ENCODE measurements around the gene ZBTB39. TPM values are rescaled to one million over a fixed set of nuclear protein-coding genes. Genes with fewer than 3 reads are reported as not detected.

The ZBTB39 gene
- total RNA-seq, 3 donors from 2014 or later (not counting 1 experiment from before 2014, with no cell fraction given), result 9.5 to 17.6 (median 12.5) TPM

GRCh38 chr12:56954958-56955355, 51.4 kb downstream of the ZBTB39 start:
- peaks cover 0 to 8% of the 10 kb centered on the region in 2 donors for H3K27me3 Mint-ChIP-seq (ENCODE audit: low read depth in 2 of 2)
- no peaks in the 10 kb centered on the region for H3K36me3 ChIP-seq (ENCODE audit: control insufficient read depth, insufficient read depth, low read length)
- 84% methylated on average over 6 of the region's 6 CpGs for WGBS (ENCODE audit: insufficient coverage)
- no peak overlapping the region for H3K4me3 ChIP-seq (ENCODE audit: low read length)
- no peak for DNase-seq
- H3K36me3 Mint-ChIP-seq, result no peaks in the 10 kb centered on the region
- no peaks in the 10 kb centered on the region for H3K4me1 ChIP-seq (ENCODE audit: control insufficient read depth, insufficient read depth, low read length)
- no peak for ATAC-seq
- no peak overlapping the region for H3K4me3 Mint-ChIP-seq
- H3K4me1 Mint-ChIP-seq, result no peaks in the 10 kb centered on the region
- no peaks in the 10 kb centered on the region for H3K27me3 ChIP-seq (ENCODE audit: control insufficient read depth, insufficient read depth, low read length)
- no peak overlapping the region for H3K27ac ChIP-seq (ENCODE audit: low read length)
- H3K9me3 ChIP-seq (ENCODE audit: control insufficient read depth, insufficient read depth, low read length), result peaks cover 7% of the 10 kb centered on the region
- no peak for TF ChIP-seq CTCF (IDR thresholded peaks at IDR 0.05)
- intact Hi-C loops (cut with micrococcal nuclease), result no loop called here
- no peak overlapping the region for H3K27ac Mint-ChIP-seq
- H3K9me3 Mint-ChIP-seq, result no peaks in the 10 kb centered on the region

- WGBS (ENCODE audit: insufficient coverage), result 92% methylated on average over 6 of the region's 6 CpGs
- peaks cover 7% of the 10 kb centered on the region for H3K9me3 ChIP-seq (ENCODE audit: control insufficient read depth, insufficient read depth, low read length)
- DNase-seq, result no peak
- no peaks in the 10 kb centered on the region for H3K4me1 ChIP-seq (ENCODE audit: control insufficient read depth, insufficient read depth, low read length)
- H3K36me3 Mint-ChIP-seq, result no peaks in the 10 kb centered on the region
- H3K27ac ChIP-seq (ENCODE audit: low read length), result no peak overlapping the region
- intact Hi-C loops (cut with micrococcal nuclease), result no loop called here
- H3K27me3 Mint-ChIP-seq (ENCODE audit: low read depth in 2 of 2), result peaks cover 0 to 6% of the 10 kb centered on the region in 2 donors
- no peak for TF ChIP-seq CTCF (IDR thresholded peaks at IDR 0.05)
- no peaks in the 10 kb centered on the region for H3K4me1 Mint-ChIP-seq
- no peak overlapping the region for H3K4me3 ChIP-seq (ENCODE audit: low read length)
- H3K36me3 ChIP-seq (ENCODE audit: control insufficient read depth, insufficient read depth, low read length), result no peaks in the 10 kb centered on the region
- no peak for ATAC-seq
- H3K9me3 Mint-ChIP-seq, result no peaks in the 10 kb centered on the region
- H3K27ac Mint-ChIP-seq, result no peak overlapping the region
- no peak overlapping the region for H3K4me3 Mint-ChIP-seq
- H3K27me3 ChIP-seq (ENCODE audit: control insufficient read depth, insufficient read depth, low read length), result no peaks in the 10 kb centered on the region
Measured at GRCh38 chr12:56954057-56954957, 52.0 kb downstream of the ZBTB39 start.

- no peak overlapping the region for H3K4me3 Mint-ChIP-seq
- H3K4me1 ChIP-seq (ENCODE audit: control insufficient read depth, insufficient read depth, low read length), result no peaks in the 10 kb centered on the region
- H3K36me3 Mint-ChIP-seq, result no peaks in the 10 kb centered on the region
- no peak for DNase-seq
- H3K36me3 ChIP-seq (ENCODE audit: control insufficient read depth, insufficient read depth, low read length), result no peaks in the 10 kb centered on the region
- H3K27me3 Mint-ChIP-seq (ENCODE audit: low read depth in 2 of 2), result peaks cover 0 to 5% of the 10 kb centered on the region in 2 donors
- H3K4me1 Mint-ChIP-seq, result no peaks in the 10 kb centered on the region
- WGBS (ENCODE audit: insufficient coverage), result 29% methylated on average over 1 of the region's 1 CpG
- ATAC-seq, result no peak
- no peaks in the 10 kb centered on the region for H3K27me3 ChIP-seq (ENCODE audit: control insufficient read depth, insufficient read depth, low read length)
- no peak overlapping the region for H3K4me3 ChIP-seq (ENCODE audit: low read length)
- H3K27ac Mint-ChIP-seq, result no peak overlapping the region
- H3K9me3 ChIP-seq (ENCODE audit: control insufficient read depth, insufficient read depth, low read length), result peaks cover 3% of the 10 kb centered on the region
- no peak for TF ChIP-seq CTCF (IDR thresholded peaks at IDR 0.05)
- no peak overlapping the region for H3K27ac ChIP-seq (ENCODE audit: low read length)
- intact Hi-C loops (cut with micrococcal nuclease), result no loop called here
- no peaks in the 10 kb centered on the region for H3K9me3 Mint-ChIP-seq
Measured at GRCh38 chr12:56953314-56953713, 53.0 kb downstream of the ZBTB39 start.

Data from natural killer cell (primary cell).